Spleen (tissue), 7 donors: ENCODE data around the gene LTBP1.

Experiments used
- POLR2AphosphoS5 ChIP-seq, 3 donors: sonication (generic); formaldehyde crosslinking; IDR thresholded peaks; one replicate each; pipeline ENCODE4 v1.5.1; 2017; ENCODE audit warnings: antibody characterized with exemption in 3 of 3
- TF ChIP-seq, protein P1 (sequence below), 11 experiments: fragments of 200-600 bp in 7 of 11; fragments of 450-650 bp in 4 of 11; sonication (generic) in 4 of 11; IDR thresholded peaks in 8 of 11; conservative IDR thresholded peaks in 3 of 11; 1 replicate in 7 of 11; 2 replicates in 4 of 11; pipeline versions ENCODE4 v1.4.0 to v1.8.0; 2016 to 2021; ENCODE audit warnings: antibody characterized with exemption in 11 of 11, inconsistent platforms in 4 of 11, mild to moderate bottlenecking in 1 of 11
- donor health status: DM: no; HTN: no; CAD: no; lungs with moderate emphysema.
- donor health status: DM: no; HTN: no; CAD: no.
- donor health status: DM: no; HTN: no; CAD: no.

DNA sequence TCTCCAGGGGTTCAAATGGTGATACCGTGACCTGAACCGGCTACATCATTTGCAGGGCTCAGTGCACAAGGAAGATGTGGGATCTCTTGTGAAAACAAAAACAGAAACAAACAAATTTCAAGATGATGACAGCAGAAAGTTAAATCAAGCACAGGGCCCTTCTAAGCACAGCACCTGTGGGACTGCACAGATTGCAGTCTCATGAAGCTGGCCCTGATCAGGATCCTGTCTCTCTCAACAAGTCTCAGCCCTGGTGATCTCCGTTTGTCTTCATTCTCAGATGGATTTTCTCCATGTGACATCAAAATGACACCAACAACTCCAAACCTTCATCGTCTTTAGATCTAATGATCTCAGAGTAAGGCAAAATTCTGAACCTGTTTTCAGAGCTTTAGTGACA is 39.7 kb downstream of the LTBP1 start:
- TF ChIP-seq, protein P1, sequence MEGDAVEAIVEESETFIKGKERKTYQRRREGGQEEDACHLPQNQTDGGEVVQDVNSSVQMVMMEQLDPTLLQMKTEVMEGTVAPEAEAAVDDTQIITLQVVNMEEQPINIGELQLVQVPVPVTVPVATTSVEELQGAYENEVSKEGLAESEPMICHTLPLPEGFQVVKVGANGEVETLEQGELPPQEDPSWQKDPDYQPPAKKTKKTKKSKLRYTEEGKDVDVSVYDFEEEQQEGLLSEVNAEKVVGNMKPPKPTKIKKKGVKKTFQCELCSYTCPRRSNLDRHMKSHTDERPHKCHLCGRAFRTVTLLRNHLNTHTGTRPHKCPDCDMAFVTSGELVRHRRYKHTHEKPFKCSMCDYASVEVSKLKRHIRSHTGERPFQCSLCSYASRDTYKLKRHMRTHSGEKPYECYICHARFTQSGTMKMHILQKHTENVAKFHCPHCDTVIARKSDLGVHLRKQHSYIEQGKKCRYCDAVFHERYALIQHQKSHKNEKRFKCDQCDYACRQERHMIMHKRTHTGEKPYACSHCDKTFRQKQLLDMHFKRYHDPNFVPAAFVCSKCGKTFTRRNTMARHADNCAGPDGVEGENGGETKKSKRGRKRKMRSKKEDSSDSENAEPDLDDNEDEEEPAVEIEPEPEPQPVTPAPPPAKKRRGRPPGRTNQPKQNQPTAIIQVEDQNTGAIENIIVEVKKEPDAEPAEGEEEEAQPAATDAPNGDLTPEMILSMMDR (IDR thresholded peaks at IDR 0.05 in 8 of 11, conservative IDR thresholded peaks at IDR 0.05 in 3 of 11), result no peak
- TF ChIP-seq POLR2AphosphoS5 (IDR thresholded peaks at IDR 0.05), result no peak
